GM18519 (cell line): ENCODE data around the gene JAKMIP2.
"Not testable (repeated sequence)": the region's sequence is repeated elsewhere in the genome, so short reads cannot be mapped to it uniquely, and the experiment has no call there.

ENCODE experiments used
- ATAC-seq: cut with Tn5 transposase; IDR thresholded peaks from one replicate; pipeline ENCODE4 v1.9.1; 2021; ENCODE audit warnings: mild to moderate bottlenecking, moderate library complexity; ENCODE audit not compliant: unreplicated experiment, low FRiP score

The JAKMIP2 gene

DNA sequence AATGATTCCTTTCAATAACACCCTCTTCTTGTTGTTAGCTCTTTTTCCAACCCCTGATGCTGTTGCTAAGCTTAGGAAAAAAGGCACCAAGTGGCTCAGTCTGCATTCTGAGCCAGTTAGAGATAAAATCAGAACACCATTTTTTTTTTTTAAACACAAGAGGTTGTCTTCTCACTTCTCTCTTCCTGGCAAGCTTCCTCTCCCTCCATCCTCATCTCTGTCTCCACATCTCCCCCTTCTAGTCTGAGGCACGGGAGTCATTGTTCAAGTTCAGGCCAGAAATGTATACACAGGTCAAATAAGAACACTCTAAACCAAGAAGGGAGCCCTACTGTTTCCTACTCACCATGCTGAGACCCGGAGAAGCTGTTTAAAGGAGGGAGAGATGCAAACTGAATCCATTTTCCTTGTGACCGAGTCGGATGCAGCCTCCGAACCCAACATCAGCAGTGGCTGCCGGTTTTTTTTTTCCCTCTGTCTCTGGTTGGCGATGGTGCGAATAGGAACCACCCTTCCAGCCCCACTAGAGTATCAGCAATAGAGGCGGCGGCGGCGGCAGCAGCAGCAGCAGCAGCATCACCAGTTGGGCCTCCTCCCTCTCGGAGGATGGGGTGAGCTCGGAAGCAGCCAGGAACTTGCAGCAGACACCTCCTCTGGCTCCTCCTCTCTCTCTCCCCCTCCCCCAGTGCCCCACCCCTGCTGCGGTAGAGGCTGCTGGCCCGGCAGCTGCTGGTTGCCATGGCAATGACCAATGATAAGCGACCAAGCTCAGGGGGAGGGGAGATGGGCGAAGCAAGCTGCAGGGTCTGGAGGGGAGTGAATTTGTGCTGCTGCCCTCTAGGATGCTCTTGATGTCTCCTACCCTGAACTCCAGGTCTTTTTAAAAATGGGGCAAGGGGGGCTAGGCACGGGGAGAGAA is at the start of gene JAKMIP2:
Gene JAKMIP2 (minus strand): TSS at position 619 of the 919 bp plus-strand sequence. CDS start 110,922 bp downstream, outside the sequence.
- ATAC-seq: peak; percentile 91

DNA sequence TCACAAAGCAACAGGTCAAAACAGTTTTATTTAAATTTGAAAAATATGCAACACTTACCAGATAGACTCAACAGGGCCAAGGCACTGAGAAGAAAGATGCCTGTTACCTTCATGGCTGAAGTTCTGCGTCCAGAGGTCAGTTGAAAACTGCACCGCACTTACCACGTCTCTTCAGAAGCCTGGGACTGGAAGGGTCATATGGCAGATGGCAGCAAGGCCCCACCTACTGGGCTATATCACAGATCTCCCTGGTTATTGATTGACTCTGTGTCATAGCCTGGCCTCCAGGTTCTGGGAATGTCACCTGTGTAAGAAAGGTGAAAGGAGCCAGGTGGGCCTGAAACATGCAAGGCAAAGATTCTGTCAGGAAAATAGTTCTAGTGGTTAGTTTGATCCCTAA is 48.9 kb upstream of the JAKMIP2 start, which contains the start of gene SPINK1:
Gene SPINK1 (minus strand): TSS at position 207 of the 400 bp plus-strand sequence. CDS start 94 bp downstream, at position 113.
- ATAC-seq: no peak

DNA sequence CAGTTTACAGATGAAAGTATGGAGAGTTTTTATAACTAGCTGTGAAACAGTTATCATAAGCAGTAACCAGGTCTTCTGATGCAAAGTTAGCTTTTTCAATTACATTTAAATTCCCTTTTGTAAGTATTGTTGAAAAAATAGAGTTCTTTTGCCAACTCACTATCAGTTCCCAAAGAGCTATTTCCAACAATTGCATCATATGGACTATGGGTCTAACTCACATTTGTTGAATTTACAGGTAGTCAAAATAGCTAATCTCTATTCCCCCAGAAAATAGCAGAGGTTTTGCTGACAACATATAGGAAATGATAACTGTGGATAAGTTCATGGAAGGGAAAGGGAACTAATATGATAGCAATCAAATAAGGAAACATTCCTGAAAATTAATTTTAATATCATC is 47.5 kb upstream of the JAKMIP2 start:
- no peak for ATAC-seq

DNA sequence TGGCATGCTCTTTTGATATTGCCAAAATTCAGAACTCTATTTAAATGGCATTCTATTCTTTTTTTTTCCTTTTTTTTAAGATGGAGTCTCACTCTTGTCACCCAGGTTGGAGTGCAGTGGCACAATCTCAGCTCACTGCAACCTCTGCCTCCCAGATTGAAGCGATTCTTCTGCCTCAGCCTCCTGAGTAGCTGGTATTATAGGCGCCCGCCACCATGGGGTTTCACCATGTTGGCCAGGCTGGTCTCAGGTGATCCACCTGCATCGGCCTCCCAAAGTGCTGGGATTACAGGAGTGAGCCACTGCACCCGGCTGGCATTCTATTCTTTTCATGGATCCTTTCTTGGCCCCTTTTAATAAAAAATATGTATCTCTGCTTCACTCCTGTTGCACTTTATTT is 44.5 kb upstream of the JAKMIP2 start:
- not testable (repeated sequence) for ATAC-seq

DNA sequence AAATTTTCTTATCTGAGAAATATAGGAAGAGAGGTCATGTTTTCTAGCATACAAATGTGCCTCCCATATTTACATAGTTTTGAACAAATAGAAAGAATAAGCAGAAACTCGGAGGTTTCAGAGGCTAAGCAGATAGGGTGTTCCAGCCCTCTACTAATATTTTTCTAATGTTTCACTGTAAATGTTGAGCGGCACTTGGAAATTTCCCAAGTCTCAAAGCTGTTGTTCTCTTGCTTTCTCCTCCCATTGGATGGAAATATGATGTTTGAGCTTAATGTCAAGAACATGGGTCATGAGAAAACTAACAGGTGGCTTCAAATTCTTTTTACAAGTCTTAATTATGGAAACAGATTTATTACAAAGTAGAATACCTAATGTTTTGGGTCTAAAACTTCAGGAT is 43.8 kb upstream of the JAKMIP2 start:
- ATAC-seq: no peak

DNA sequence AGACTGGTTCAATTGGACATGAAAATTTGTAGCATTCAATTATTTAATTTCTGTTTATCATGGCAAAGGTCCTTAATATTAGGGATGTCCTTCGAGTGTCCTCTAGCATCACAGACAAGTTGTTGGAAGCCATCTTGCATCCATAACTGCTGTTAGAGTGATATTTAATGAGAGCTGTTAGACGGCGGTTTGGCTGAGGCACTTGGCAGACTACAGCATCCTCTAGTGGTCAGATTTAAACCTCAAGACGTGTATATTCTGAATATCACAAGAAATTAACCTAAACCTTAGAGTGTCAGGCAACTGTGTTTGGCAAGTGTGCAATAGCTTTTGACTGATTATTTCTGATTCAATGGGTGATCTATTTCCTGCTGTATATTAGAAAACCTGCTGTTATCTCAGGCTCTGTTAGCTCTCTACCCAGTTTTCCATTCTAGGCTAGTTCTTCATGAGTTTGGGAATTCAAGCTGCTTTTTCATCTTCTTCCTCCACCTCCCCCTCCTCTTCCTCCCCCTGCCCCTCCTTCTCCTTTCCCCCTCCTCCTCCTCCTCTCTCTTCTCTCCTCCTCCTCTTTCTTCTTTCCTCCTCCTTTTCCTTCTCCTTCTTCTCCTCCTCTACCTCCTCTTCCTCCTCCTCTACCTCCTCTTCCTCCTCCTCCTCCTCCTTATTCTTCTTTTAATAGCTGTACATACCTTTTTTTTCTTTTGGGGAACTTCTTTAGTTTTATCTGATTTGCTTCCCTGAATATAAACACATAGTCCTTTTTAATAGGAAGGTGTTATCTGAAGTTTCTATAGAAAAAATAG is 40.4 kb upstream of the JAKMIP2 start:
- ATAC-seq: peak; percentile 93

DNA sequence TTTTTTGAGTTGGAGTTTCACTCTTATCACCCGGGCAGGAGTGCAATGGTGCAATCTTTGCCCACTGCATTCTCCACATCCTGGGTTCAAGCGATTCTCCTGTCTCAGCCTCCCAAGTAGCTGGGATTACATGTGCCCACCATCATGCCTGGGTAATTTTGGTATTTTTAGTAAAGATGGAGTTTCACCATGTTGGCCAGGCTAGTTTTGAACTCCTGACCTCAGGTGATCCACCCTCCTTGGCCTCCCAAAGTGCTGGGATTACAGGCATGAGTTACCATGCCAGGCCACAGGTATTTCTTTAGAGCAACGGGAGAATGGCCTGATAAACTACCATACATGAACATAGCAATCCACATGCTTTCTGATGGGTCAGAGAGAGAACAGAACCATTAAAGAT is 39.7 kb upstream of the JAKMIP2 start:
- ATAC-seq: not testable (repeated sequence)

DNA sequence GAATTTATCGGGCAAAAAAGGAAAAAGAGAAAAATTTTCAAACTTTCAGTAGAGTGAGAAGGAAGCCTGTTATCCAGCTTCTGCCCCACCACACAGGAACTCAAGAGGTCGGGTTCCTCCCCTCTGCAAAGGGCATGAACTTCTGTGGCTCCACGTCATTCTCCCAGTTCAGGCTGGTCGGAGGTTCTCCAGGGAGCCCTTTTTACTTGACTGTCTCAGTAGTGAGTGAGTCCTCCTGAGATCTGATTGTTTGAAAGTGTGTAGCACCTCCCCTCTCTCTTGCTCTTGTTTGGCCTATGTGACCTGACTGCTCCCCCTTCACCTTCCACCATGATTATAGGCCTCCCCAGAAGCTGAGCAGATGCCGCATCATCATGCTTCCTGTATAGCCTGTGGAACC is 39.2 kb upstream of the JAKMIP2 start:
- no peak for ATAC-seq

DNA sequence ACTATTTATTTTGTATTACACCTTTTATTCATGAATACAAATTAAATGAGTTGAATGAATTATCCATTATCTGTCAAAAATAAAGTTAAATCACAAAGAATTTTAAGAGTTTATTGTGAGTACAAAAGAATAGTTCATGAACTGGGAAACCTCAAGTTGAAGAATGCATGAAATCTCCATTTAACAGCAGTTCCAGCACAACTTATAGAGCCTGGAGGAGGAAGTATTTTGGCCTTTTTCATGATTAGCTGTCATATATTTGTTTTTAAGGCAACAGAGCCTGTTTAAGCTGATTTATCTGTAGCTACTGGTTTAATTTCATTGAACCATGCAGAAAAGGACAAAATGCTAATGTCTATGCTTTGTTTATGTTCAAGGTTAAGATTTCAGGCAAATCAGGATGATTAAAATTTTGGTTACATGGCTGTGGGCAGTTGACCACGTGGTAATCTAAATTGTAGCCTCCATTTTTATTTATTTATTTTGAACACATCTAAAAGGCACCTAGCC is 36.8 kb upstream of the JAKMIP2 start:
- no peak for ATAC-seq

DNA sequence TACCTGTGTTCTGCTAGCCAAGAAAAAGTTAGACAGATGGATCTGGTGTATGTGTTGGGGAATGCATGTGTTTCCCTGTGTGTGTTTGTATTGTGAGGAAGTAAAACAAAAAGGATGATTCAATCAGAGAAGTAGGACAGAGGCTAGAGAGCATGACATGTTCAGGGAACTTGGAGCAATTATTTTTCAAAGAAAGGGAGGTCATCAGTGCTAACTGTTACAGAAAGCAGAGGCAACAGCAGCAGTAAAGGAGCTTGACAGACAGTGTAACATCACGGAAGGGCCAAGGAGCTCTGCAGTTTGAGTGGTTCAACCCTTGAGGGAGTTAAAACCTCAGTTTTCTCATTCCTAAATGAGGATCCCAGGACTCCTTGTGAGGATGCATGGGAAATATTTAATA is 35.8 kb upstream of the JAKMIP2 start:
- ATAC-seq: no peak

DNA sequence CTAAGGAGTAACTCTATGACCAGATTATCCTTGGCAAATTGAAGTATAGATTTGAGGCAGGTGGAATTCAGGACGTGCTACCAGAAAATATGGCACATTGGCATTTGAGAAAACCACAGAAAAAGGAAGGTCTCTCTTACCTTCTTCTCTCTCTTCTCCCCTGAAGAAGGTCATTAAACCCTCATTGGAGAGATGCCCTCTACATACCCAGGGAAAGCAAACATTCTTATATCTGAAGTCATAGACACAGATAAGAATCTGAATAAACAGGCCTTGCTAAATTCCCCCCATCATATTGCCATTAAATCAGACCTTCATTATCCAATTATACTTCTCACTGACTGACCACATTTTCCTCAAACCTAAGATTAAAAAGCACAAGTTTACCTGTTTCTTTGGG is 31.2 kb upstream of the JAKMIP2 start:
- ATAC-seq: no peak

DNA sequence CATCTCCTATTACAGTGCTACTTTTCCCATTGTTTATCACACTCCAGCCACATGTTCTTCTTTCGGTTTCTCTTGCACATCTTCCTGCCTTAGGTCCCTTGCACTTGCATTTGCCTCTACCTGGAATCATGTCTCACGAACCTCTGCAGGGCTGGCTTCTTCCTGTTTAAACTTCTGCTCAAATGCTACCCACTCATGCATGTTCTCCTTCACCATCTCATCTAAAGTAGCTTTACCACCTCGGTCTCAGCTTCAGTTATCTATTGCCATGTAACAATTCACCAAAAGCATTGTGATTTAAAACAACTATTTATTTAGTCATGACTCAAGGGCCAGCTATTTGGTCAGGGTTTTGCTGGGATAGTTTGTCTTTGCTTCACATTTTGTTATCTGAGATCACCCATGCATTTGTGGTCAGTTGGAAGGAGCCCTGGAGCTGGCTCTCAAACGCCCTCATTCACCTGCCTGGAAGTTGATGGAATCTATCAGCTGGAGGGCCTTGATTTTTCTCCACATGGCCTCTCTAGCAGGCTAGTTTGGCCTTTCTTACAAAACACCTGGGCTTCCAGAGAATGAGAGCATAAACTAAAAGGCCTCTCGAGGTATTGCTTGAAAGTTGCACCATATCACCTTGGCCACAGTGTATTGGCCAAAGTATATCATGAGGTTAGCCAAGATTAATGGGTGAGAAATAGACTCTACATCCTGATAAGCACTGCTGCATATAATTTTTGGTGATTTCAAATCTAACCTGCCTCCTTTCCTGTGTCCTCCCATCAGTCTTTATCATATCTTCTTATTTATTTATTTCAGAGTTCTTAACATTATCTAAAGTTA is 27.5 kb upstream of the JAKMIP2 start:
- no peak for ATAC-seq

DNA sequence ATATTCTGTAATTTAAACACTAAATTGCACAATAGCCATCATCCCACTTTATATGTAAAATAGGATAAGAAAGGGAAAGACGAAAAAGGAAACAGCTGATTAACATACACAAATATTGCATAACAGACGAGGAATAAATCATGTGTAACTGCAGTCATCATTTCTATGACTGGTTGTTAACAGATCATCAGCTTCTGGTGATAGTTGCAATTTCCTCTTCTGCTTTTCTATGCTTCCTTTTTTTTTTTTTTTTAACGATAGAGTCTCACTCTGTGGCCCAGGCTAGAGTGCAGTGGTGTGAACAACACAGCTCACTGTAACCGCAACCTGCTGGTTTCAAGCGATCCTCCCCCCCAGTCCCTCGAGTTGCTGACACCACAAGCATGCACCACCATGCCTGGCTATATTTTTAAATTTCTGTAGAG is 22.5 kb upstream of the JAKMIP2 start:
- ATAC-seq: peak; percentile 79

DNA sequence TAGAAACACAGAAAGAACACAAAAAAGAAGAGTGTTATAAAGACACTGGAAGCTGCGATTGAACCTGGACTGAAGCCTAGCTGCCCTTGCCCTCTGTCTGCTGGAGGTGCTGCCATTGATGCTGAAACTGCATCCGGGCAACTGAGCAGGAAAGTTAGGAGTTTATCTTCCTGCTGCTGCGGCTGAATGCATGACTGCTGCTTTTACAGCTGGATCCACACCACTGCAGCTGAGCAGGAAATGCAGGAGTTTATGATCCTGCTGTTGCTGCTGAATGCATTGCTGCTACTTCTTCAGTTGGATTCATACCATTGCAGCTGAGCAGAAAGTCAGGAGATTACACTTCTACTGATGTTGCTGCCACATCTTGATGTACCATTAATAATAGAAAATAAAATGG is 21.8 kb upstream of the JAKMIP2 start:
- no peak for ATAC-seq

DNA sequence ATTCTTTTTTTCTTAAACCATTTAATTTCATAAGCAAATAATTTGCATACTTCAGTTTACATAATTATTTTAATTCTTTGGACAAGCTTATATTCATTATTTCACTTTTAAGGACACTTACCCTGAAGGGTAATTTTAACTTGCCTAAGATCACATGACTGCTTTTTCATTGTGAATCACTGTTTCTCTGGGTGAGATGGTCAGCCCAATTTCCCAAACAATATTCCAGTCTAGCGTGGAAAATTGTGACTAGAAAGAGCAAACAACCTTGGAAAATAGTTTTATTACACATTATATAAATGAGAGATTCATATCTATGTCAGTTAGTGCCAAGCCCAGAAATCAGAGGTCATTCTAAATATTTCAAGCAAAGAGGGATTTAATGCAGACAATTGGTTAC is 21.4 kb upstream of the JAKMIP2 start:
- no peak for ATAC-seq

DNA sequence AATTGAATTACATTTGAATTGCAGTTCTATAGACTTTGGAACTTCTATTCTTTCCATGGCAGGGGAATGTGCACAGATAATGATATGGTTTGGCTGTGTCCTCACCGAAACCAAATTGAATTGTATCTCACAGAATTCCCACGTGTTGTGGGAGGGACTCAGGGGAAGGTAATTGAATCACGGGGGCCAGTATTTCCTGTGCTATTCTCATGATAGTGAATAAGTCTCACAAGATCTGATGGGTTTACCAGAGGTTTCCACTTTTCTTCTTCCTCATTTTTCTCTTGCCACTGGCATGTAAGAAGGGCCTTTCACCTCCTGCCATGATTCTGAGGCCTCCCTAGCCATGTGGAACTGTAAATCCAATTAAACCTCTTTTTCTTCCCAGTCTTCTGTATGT is 20.6 kb upstream of the JAKMIP2 start:
- ATAC-seq: not testable (repeated sequence)

DNA sequence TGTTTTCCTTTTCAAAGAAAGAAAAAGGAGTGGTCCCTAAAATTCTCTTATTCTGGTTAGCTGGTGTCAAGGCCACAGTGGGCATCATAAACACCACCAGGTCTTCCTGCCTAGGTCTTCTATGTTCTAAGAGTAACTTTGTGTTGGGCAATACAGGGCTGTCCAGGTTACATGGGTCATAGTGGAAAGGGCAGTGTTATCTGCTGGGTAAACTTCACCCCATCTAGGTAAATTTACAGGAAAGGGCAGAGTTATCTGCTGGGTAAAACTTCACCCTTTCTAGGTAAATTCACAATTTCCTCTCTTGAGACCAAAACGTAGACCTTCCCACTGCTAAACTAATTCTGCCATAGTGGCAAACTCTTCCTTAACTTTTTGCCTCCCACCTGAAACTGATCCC is 18.9 kb upstream of the JAKMIP2 start:
- no peak for ATAC-seq

DNA sequence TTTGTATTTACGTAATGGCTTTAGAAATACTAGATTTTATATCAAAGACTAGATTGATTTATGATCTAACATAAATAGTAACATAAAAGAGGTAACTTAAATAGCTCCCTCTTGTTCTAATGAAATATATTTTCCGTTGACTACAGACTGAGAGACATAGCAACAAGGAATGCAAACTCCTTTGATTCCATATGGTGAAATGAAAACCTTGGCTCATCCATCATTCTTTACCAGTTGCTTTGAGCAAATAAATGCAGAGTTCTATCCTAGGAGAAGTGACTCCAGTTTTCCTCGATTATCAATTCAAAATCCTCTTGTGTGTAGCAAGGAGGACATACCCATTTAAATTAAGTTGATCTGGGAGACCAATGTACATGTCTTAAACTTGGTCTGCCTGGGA is 18.0 kb upstream of the JAKMIP2 start:
- no peak for ATAC-seq

DNA sequence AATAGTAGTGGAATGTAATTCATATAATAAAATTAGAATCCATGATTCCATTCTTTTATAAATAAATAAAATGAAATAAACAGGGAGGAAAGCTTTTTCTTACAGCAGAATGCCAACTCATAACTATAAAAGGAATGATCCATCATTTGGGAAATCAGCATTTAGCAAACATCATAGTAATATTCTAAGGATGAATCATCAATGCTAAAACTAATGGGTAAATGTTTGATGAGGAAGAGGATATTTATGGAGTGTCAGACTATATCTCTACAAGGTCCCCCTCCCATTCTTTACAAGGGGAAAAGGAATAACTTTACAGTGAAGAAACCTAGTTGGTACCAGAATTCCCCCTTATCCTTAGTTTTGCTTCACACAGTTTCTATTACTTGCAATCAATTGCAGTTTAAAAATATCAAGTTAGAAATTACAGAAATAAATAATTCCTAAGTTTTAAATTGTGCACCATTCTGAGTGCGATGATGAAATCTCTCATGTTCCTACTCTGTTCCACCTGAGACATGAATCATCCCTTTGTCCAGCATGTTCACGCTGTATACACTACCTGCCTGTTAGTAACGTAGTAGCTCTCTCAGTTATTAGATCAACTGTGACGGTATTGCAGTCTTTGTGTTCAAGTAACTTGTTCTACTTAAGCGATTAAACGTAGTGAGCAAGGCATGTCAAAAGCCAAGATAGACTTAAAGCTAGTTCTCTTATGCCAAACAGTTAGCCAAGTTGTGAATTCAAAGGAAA is 14.2 kb upstream of the JAKMIP2 start:
- no peak for ATAC-seq

DNA sequence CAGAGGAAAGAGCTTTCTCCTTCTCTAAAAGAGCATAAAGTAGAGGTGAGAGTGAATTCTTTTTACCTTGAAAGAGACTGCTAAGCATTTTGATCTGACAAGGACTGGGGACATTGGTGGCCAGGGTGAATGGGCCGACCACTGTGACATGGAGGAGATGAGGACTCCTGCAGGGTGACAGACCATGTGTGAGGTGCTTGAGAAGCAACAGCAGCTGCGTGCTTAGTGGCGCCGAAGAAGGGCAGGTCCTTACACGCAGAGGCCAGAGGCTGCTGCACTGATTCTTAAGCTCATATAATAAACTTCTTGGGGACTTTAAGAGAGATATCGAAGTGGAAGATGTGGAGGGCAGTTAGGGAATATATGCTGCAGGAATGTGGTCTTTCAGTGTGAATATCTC is 8.7 kb upstream of the JAKMIP2 start:
- ATAC-seq: no peak
